Progenitor cell of endocrine pancreas (in vitro differentiated cells): ENCODE measurements around the gene AP3D1. TPM values are rescaled to one million over a fixed set of nuclear protein-coding genes. Genes with fewer than 3 reads are reported as not detected.

Experiments
- DNase-seq: peaks from one replicate; pipeline ENCODE4 v3.0.0; 2021; ENCODE audit warnings: low spot score; ENCODE audit not compliant: unreplicated experiment
- H3K27ac Mint-ChIP-seq: 2 replicates; pipeline ENCODE4 v1.8.0; 2021; ENCODE audit warnings: mild to moderate bottlenecking, moderate library complexity, mixed read lengths
- H3K27me3 Mint-ChIP-seq: 2 replicates; pipeline ENCODE4 v1.8.0; 2021; ENCODE audit warnings: mixed read lengths
- H3K36me3 Mint-ChIP-seq: 2 replicates; pipeline ENCODE4 v1.8.0; 2022; ENCODE audit warnings: mixed read lengths; ENCODE audit not compliant: insufficient read depth
- H3K4me1 Mint-ChIP-seq: 2 replicates; pipeline ENCODE4 v1.8.0; 2021; ENCODE audit warnings: low read depth, mixed read lengths
- H3K4me3 Mint-ChIP-seq: 2 replicates; pipeline ENCODE4 v1.8.0; 2021; ENCODE audit warnings: low read depth, mild to moderate bottlenecking, moderate library complexity, mixed read lengths
- H3K9me3 Mint-ChIP-seq: 2 replicates; pipeline ENCODE4 v1.8.0; 2021; ENCODE audit warnings: low read depth, mixed read lengths
- total RNA-seq: library from RNA; stranded (reverse); gene quantifications from 2 replicates; pipeline ENCODE4 v1.2.1, GENCODE V29; 2021
- TF ChIP-seq, protein P1 (sequence below): fragments of 200-600 bp; sonication (generic); IDR thresholded peaks from one replicate; pipeline ENCODE4 v1.5.0; 2021; ENCODE audit warnings: antibody characterized with exemption, mild to moderate bottlenecking; ENCODE audit not compliant: unreplicated experiment

The AP3D1 gene
- total RNA-seq, 1 donor from 2014 or later = 131 TPM

DNA sequence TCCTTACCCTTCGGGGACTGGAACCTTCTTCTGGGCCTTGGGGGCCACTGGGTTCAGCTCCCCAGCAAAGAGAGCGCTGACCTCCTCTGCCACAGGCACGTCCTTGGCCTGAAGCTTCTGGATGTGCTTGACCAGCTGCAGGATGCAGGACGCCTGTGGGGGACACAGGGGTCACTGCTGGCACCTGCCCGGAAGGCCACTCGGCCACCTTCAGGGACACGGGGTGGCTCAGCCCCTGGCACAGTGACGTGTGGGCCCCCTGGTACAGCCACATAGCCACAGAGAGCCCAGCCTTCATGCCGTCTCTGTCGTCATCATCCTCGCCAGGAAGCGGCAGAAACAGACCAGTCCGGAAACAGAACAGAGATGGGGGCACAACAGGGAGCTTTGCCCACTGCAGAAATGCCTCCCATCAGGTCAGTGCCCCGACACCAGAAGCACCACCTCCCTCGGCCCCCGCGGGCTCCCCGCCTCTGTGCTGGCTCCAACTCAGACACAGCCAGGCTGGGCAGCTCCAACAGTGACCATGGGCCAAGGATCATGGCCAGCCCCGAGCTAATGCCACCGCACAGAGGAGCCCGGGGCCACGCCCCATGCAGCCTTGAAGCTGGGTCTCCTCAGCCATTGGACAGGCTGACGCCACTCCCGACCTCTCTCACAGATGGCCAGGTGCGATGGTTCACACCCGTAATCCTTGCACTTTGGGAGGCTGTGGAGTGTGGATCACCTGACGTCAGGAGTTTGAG is 34.0 kb downstream of the AP3D1 start:
- Mint-ChIP-seq H3K27me3 (no peaks in the 10 kb centered on the region), H3K36me3 (peaks cover 16% of the 10 kb centered on the region), H3K4me3 (no peak overlapping the region)

DNA sequence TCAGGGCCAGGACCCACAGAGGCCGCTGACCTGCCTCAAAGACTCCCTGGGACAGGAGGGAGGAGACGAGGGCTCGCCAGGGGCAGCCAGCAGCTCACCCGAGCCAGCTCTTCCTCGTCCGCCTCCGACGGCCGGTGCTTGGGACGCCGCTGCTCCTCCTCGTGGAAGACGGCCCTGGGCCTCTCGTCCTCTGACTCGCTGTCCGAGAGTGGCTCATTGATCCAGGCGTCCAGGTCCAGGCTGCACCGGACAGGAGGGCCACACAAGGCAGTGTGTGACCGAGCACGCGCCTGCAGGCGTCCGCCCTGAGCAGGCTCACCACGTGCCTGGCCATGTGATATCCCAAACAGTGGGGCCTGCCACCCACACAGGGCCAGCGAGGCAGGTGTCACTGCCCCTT is 34.9 kb downstream of the AP3D1 start:
- DNase-seq = no peak
- H3K27ac Mint-ChIP-seq = no peak overlapping the region
- TF ChIP-seq, protein P1, sequence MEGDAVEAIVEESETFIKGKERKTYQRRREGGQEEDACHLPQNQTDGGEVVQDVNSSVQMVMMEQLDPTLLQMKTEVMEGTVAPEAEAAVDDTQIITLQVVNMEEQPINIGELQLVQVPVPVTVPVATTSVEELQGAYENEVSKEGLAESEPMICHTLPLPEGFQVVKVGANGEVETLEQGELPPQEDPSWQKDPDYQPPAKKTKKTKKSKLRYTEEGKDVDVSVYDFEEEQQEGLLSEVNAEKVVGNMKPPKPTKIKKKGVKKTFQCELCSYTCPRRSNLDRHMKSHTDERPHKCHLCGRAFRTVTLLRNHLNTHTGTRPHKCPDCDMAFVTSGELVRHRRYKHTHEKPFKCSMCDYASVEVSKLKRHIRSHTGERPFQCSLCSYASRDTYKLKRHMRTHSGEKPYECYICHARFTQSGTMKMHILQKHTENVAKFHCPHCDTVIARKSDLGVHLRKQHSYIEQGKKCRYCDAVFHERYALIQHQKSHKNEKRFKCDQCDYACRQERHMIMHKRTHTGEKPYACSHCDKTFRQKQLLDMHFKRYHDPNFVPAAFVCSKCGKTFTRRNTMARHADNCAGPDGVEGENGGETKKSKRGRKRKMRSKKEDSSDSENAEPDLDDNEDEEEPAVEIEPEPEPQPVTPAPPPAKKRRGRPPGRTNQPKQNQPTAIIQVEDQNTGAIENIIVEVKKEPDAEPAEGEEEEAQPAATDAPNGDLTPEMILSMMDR = no peak
- H3K9me3 Mint-ChIP-seq = no peaks in the 10 kb centered on the region
- peaks cover 16% of the 10 kb centered on the region for H3K36me3 Mint-ChIP-seq
- no peak overlapping the region for H3K4me3 Mint-ChIP-seq
- no peaks in the 10 kb centered on the region for H3K27me3 Mint-ChIP-seq
- no peaks in the 10 kb centered on the region for H3K4me1 Mint-ChIP-seq

More for the DNA sequence above, 34.0 kb downstream of the AP3D1 start:
- no peak for DNase-seq
- Mint-ChIP-seq H3K27ac (no peak overlapping the region), H3K4me1 (no peaks in the 10 kb centered on the region), H3K9me3 (no peaks in the 10 kb centered on the region)
- TF ChIP-seq, protein P1 = no peak

DNA sequence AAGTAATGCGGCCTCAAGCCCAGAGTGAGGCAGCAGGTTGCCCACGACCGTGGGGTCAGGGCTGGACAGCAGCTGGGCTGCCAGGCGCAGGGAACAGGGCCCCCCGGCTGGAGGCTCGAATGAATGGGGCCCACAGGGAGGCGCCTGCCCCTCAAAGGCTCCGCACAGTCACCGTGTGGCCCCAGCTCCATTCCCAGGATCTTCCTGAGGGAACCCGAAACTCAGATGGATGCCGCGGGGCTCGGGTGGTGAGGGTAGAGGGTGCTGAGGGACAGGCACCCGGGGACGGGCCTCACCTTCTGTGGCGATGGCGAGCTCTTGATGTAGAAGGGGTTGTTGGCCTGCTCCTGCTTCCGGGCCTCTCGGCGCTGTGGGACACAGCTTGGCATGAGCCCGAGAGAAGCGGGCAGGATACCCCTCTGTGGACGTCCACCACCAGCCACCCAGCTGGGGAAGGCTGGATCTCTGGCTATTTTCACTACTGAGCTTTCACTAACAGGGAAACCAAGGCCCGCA is 35.4 kb downstream of the AP3D1 start:
- no peak overlapping the region for H3K4me3 Mint-ChIP-seq
- no peak overlapping the region for H3K27ac Mint-ChIP-seq
- no peak for DNase-seq

GRCh38 chr19:2115324-2115723 is 36.0 kb downstream of the AP3D1 start:
- H3K9me3 Mint-ChIP-seq = no peaks in the 10 kb centered on the region
- no peak overlapping the region for H3K27ac Mint-ChIP-seq
- TF ChIP-seq, protein P1 = no peak
- no peak overlapping the region for H3K4me3 Mint-ChIP-seq
- H3K4me1 Mint-ChIP-seq = no peaks in the 10 kb centered on the region
- H3K27me3 Mint-ChIP-seq = no peaks in the 10 kb centered on the region
- no peak for DNase-seq
- peaks cover 14% of the 10 kb centered on the region for H3K36me3 Mint-ChIP-seq

More for the DNA sequence above, 35.4 kb downstream of the AP3D1 start:
- Mint-ChIP-seq H3K9me3 (no peaks in the 10 kb centered on the region), H3K4me1 (no peaks in the 10 kb centered on the region), H3K36me3 (peaks cover 14% of the 10 kb centered on the region), H3K27me3 (no peaks in the 10 kb centered on the region)
- TF ChIP-seq, protein P1 = no peak

GRCh38 chr19:2114821-2115220 is 36.5 kb downstream of the AP3D1 start:
- no peak for DNase-seq
- peaks cover 14% of the 10 kb centered on the region for H3K36me3 Mint-ChIP-seq
- no peaks in the 10 kb centered on the region for H3K27me3 Mint-ChIP-seq
- H3K9me3 Mint-ChIP-seq = no peaks in the 10 kb centered on the region
- H3K4me1 Mint-ChIP-seq = no peaks in the 10 kb centered on the region
- no peak overlapping the region for H3K4me3 Mint-ChIP-seq
- H3K27ac Mint-ChIP-seq = peak overlapping the region; percentile 41
- TF ChIP-seq, protein P1 = no peak
